ENCODE results near the gene OR13A1.

GRCh38 chr10:45286980-45287379 is 28.4 kb downstream of the OR13A1 start:
- TF ChIP-seq CTCF (IDR thresholded peaks at IDR 0.05; ENCODE audit: insufficient read depth, low read length) = no peak
- TF ChIP-seq POLR2AphosphoS5 (IDR thresholded peaks at IDR 0.05; ENCODE audit: low read depth) = no peak
- TF ChIP-seq REST (IDR thresholded peaks at IDR 0.05; ENCODE audit: insufficient replicate concordance, low read depth) = no peak
- no peak for TF ChIP-seq GABPA (IDR thresholded peaks at IDR 0.05; ENCODE audit: low read depth)
- TF ChIP-seq SPI1 (IDR thresholded peaks at IDR 0.05; ENCODE audit: borderline replicate concordance, low read depth) = no peak

Measured in HL-60 (cell line).